Chondrocyte (in vitro differentiated cells): Measurements from ENCODE around the gene PRKCB. TPM values are rescaled to one million over a fixed set of nuclear protein-coding genes. Genes with fewer than 3 reads are reported as not detected.

Source experiments
- DNase-seq: peaks from one replicate; pipeline ENCODE4 v3.0.0; 2021; ENCODE audit warnings: mixed read lengths, low spot score
- H3K27ac Mint-ChIP-seq: one replicate; pipeline ENCODE4 v1.8.0; 2021; ENCODE audit warnings: mild to moderate bottlenecking, moderate library complexity, mixed read lengths; ENCODE audit not compliant: unreplicated experiment
- H3K27me3 Mint-ChIP-seq: 2 replicates; pipeline ENCODE4 v1.8.0; 2021; ENCODE audit warnings: low read depth, mixed read lengths
- H3K36me3 Mint-ChIP-seq: 2 replicates; pipeline ENCODE4 v1.8.0; 2021; ENCODE audit warnings: low read depth, mixed read lengths
- H3K4me1 Mint-ChIP-seq: 2 replicates; pipeline ENCODE4 v1.8.0; 2021; ENCODE audit warnings: low read depth, mild to moderate bottlenecking, mixed read lengths
- H3K4me3 Mint-ChIP-seq: one replicate; pipeline ENCODE4 v1.8.0; 2021; ENCODE audit warnings: mild to moderate bottlenecking, moderate library complexity, mixed read lengths; ENCODE audit not compliant: unreplicated experiment
- H3K9me3 Mint-ChIP-seq: 2 replicates; pipeline ENCODE4 v1.8.0; 2021; ENCODE audit warnings: low read depth, mixed read lengths
- CTCF ChIP-seq: fragments of 200-600 bp; sonication (generic); IDR thresholded peaks from 2 replicates; pipeline ENCODE4 v1.5.0; 2021; ENCODE audit warnings: antibody characterized with exemption, mild to moderate bottlenecking, moderate library complexity
- total RNA-seq: library from RNA; stranded (reverse); gene quantifications from 3 replicates; pipeline ENCODE4 v1.2.1, GENCODE V29; 2021

PRKCB gene
- total RNA-seq, 1 donor from 2014 or later, result not detected

- H3K9me3 Mint-ChIP-seq, result no peaks in the 10 kb centered on the region
- H3K36me3 Mint-ChIP-seq, result no peaks in the 10 kb centered on the region
- DNase-seq, result no peak
- no peak overlapping the region for H3K27ac Mint-ChIP-seq
- no peaks in the 10 kb centered on the region for H3K4me1 Mint-ChIP-seq
- H3K4me3 Mint-ChIP-seq, result no peak overlapping the region
- H3K27me3 Mint-ChIP-seq, result no peaks in the 10 kb centered on the region
- TF ChIP-seq CTCF, result no peak
Observed at GRCh38 chr16:23991066-23991465, 155.3 kb downstream of the PRKCB start.

GRCh38 chr16:23994615-23995014 is 158.8 kb downstream of the PRKCB start:
- Mint-ChIP-seq H3K36me3 (no peaks in the 10 kb centered on the region), H3K9me3 (no peaks in the 10 kb centered on the region), H3K4me3 (no peak overlapping the region), H3K27ac (no peak overlapping the region), H3K27me3 (no peaks in the 10 kb centered on the region), H3K4me1 (no peaks in the 10 kb centered on the region)
- TF ChIP-seq CTCF, result no peak
- DNase-seq, result no peak

- Mint-ChIP-seq H3K27ac (no peak overlapping the region), H3K4me3 (no peak overlapping the region), H3K27me3 (no peaks in the 10 kb centered on the region), H3K4me1 (no peaks in the 10 kb centered on the region), H3K36me3 (no peaks in the 10 kb centered on the region), H3K9me3 (no peaks in the 10 kb centered on the region)
- TF ChIP-seq CTCF, result no peak
- no peak for DNase-seq
Observed at GRCh38 chr16:23996258-23996955, 160.6 kb downstream of the PRKCB start.

- H3K36me3 Mint-ChIP-seq, result no peaks in the 10 kb centered on the region
- DNase-seq, result no peak
- no peaks in the 10 kb centered on the region for H3K4me1 Mint-ChIP-seq
- no peak overlapping the region for H3K4me3 Mint-ChIP-seq
- no peak overlapping the region for H3K27ac Mint-ChIP-seq
- no peaks in the 10 kb centered on the region for H3K27me3 Mint-ChIP-seq
- TF ChIP-seq CTCF, result no peak
- H3K9me3 Mint-ChIP-seq, result no peaks in the 10 kb centered on the region
Observed at GRCh38 chr16:23998771-23999170, 163.0 kb downstream of the PRKCB start.

GRCh38 chr16:23999663-24000062 is 163.9 kb downstream of the PRKCB start:
- TF ChIP-seq CTCF, result no peak
- Mint-ChIP-seq H3K27me3 (no peaks in the 10 kb centered on the region), H3K4me1 (no peaks in the 10 kb centered on the region), H3K9me3 (no peaks in the 10 kb centered on the region), H3K4me3 (no peak overlapping the region), H3K27ac (no peak overlapping the region), H3K36me3 (no peaks in the 10 kb centered on the region)
- DNase-seq, result no peak
